GM21619 (cell line): ENCODE results near the gene LMTK2.

Experiments
- ATAC-seq: cut with Tn5 transposase; IDR thresholded peaks from one replicate; pipeline ENCODE4 v1.9.1; 2021; ENCODE audit not compliant: unreplicated experiment

The LMTK2 gene

DNA sequence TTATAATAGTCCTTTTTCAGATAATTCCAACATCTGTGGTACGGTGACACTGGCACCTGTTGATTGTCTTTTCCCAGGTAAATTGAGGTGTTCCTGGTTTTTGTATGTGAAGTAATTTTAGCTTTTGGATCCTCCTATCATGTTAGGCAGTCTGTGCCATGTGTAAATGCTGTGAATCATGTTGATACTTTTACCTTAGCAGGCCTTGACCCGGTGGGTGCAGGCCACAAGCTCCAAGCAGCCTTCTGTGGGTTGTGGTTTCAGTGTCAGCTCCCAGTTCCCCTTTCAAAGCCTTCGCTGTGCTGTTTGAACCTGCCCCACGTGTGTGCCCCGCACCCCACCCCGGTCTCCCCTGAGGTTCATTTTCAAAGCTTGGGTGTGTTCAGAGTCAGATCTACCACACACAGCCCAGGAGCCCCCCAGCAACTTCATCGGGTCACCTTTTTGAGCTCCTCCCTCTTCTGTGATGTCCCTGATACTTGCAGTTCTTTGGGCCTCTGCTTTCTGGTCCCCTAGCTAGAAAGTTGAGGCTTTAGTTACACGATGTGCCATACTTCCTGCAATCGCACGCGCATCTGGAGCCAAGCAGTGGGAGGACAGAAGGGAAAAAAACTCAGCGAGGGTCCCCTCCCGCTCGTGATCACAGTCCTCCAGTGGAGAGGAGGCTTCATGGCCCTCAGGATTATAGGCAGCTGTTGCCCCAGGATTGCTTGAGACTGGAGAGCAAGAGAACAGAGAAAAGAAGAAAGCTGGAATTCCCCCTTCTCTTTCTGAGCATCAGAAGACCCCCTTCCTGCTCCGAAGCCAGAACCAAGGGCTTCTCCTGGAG lies 95.9 kb downstream of the LMTK2 start:
- ATAC-seq: peak; percentile 91

DNA sequence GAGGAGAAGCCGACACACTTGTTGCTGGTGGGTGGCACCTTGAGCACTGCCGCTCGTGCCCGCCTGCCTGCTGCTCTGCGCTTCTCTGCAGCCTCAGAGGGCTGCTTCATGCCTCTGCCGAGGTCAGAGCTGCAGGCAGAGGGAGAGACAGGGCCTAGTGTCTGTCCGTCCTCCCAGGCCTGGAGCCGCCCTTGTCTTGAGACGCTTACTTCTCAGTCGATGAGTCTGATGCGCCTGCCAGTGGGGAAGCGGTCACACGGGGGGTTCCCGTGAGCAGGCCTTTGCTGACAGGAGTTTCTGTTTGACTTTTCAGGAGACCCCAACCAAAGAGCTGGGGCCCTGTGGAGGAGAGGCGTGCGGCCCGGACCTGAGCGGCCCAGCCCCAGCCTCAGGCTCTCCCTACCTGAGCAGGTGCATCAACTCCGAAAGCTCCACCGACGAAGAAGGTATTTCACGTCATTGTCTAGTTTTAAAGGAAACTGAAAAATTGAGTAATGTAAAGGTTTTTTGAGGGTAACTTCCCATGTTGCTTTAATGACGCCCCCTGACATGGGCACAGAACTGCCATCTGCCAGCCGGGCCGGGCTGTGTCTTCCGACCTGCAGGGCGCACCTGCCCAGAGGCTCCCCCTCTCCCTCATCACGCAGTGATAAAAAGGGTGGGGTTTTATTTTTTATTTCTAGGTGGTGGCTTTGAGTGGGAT lies 96.8 kb downstream of the LMTK2 start:
- ATAC-seq: peak; percentile 24

DNA sequence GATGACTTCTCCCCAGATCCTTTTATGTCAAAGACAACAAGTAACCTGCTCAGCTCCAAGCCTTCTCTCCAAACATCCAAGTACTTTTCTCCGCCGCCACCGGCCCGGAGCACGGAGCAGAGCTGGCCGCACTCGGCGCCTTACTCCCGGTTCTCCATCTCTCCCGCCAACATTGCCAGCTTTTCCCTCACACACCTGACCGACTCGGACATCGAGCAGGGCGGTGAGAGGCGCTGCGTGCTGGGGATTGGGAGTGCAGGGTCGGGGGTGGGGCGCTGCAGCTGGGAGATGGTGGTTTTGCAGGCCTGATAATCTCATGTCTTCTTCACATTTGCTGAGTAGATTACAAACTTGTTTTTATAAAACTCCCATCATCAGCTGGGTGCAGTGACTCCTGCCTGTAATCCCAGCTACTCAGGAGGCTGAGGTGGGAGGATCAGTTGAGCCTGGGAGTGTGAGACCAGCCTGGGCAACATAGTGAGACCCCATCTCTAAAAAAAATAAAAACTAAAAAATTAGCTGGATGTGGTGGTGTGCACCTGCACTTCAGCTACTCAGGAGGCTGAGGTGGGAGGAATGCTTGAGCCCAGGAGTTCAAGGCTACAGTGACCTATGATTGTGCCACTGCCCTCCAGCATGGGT lies 97.4 kb downstream of the LMTK2 start:
- ATAC-seq: no peak

DNA sequence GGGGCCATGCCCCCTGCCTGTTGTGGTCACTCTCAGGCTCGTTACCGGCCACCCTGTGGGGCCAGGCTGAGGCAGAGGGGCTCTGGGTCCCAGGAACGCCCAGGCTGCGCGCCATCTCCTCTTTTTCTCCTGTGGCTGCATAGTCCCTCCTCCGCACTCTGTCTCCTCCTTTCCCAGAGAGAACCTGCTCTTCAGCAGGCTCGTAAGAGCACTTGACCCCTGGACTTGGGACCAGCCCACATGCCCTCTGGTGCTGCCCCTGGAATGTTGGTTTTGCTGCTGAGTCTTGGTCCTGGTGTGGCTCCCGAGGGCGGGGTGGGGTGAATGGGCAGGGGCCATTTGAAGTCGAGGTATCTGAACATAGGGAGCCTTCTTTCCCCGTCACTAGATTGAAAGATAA lies 98.0 kb downstream of the LMTK2 start:
- no peak for ATAC-seq

DNA sequence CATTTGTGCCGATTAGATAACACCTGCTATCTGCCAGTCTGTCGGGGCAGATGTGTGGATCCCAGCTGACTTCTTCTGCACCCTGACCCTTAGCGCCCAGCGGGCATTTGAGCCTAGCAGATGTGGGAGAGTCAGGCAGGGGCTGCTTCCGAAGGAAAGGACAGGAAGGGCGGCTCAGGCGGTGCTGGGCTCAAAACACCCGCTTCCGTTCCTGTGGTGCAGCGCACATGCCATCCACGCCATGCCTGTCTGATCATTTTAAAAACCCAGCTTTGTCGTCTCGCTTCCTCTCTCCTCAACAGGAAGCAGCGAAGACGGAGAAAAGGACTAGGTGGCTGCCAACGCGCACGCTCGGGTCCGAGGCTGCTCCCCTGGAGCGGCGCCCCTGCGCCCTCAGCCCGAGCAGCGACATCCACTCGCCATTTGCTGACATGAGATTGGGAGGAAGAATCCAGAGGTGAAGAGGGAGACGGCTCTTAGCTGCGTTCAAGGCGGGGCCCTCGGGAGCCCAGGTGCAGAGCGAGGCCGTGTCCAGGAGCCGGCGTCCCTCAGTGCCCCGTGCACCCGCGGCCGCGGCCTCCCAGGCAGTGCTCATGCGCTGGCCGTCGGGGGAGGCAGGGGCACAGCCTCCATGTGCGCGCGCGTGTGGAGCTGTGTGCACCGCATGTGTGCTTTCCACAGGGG lies 98.6 kb downstream of the LMTK2 start:
- ATAC-seq: no peak

DNA sequence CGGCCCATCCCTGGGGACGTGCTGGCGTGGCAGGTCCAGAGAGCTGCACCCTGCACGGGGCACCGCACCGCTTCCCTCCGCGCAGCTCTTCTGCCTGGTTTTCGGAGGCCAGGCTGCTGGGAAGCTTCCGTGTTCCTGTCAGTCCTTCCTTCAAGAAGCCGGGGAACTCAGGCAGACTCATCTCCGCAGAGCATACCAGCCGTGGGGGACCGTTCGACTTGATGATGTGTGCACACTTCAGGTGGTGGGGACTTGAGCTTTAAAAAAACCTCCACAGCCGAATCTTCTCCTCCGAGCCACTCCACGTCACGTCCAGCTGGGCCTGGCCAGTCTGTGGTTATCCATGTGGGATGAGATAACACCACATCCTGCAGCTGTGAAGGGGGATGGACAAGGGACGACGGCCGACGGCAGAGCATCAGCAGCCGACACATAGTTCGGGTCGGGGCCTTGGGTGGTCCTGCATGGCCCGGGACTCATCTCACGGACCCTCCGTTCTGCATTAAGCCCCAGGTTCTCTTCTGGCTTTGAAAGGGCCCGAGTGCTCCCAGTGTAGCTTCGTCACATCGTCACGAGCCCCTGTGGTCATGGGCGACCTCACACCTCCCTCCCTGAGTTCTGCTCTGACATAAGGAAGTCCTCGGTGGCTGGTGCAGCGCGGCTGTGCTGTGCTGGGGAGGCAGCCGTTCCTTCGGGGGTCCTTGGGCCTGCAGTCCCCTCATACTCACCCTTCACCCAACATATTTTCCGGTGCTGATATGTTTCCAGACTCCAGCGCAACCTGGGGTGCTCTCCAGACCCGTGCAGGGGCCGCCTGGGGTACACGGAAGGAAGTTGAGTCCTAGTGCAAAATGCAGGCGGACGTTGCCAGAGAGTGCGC lies 100.0 kb downstream of the LMTK2 start:
- no peak for ATAC-seq

DNA sequence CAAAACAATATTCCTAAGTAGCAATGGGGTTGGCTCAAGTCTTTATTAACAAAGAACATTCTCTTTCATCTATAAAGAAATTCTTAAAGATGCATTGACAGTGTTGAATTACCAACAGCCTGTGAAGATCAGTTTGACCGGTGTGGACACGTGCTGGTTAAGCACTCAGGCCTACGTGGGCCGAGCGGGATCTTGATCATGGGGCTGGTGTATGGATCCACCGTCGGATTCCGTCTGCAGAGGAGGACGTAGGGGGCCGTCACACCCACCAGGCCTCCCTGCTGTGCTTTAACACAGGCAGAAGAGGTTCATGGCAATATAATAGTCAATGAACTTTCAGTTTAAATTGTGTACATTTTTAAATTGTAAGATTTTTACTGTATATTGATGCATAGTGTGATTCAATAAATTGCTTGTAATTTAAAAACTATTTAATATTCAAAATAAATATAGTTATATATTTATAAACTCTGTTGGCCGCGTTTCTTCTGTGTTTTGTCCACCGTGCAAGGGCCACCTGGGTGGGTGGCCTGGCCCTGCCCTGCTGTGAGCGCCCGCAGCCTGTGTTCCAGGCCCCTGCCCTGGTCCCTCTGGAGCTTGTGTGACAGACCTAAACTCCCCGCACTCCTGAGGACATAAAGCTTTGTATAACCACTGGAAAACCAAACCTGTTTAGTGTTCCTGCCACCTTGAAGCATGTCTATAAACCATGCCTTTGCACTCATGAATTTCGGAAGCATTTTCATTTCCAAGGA lies 102.7 kb downstream of the LMTK2 start:
- no peak for ATAC-seq

DNA sequence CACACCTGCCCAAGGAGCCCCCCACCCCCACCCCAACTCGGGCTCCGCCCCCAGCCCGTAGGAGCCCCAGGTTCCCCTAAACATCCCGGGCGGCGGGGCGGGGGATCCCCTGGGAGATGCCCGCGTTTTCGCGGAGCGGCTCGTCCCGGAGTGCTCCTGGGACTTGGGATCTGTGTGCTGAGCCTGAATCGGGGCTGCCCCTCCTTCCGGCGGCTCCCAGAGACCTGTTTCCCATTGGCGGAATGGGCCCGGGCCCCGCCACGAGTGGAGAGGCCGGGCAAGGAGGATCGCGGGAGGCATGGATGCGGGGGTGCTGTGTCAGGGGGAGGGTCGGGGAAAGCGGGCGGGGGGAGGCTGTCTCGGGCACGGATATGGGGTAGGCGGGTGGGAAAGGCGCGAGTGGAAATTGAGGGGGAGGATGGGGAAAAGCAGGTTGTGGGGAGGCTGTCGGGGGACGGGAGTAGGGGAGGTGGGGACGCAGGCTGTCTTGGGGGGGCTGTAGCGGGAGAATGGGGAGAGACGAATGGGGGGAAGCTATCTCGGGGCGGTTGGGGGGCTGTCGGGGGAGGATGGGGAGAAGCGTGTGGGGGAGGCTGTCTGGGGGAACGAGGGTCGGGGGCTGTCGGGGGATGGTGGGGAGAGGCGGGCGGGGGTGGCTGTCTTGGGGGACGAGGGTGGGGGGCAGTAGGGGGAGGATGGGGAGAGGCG lies 104.0 kb downstream of the LMTK2 start:
- no peak for ATAC-seq

DNA sequence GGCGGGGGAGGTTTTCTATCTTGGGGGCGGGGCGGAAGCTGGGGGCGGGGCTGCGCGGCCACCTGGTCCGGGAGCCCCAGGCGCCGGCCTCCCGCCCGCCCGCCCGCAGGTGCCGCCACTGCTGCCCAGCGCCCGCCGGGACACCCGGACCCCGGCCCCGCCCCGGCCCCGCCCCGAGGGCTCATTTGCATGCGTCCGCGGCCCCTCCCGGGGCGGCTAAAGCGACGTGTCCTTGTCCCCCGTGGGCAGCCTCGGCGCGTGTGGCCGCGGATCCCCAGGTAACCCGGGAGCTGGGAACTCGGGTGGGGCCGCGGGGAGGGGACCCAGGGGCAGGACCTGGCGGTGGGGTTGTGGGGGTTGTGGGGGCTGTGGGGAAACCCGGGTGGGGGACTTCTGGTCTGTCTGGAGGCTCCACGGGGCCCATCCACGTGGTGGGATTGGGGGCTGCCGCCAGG lies 104.6 kb downstream of the LMTK2 start, which contains the start of gene BHLHA15:
TSS of gene BHLHA15 (plus strand) at position 219 of the 455 bp plus-strand sequence. CDS start 871 bp downstream, outside the sequence.
- no peak for ATAC-seq

DNA sequence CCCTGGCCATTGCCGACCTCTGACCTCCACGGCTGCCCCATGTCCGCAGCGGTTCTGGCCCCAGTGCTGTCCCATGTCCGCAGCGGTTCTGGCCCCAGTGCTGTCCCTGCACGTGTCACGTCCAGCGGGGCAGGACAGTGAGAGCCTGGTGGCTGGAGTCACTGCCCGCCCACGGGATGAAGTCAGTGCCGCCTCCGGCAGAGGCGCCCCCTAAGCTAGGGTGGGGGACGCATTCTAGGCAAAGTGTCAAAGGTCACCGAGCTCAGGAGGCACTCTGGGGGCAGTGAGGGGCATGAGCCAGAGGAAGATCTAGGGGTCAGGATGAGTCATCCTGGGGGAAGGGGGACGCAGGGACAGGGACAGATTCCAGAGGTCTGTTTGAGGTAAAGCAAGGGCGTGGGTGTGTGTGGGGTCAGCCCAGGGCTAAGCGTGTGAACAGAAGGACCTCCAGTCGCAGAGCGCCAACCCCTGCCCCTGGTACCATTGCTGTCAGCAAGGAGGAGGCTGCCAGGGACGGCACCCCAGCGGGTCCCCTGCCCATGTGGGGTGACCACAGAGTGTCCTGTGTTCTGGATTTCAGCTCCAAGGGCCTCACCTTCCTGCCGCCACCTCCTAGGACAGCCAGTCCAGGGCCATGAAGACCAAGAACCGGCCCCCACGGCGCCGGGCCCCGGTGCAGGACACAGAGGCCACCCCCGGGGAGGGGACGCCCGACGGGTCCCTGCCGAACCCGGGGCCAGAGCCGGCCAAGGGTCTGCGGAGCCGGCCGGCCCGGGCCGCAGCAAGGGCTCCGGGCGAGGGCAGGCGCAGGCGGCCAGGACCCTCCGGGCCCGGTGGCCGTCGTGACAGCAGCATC lies 105.2 kb downstream of the LMTK2 start:
- ATAC-seq: no peak

DNA sequence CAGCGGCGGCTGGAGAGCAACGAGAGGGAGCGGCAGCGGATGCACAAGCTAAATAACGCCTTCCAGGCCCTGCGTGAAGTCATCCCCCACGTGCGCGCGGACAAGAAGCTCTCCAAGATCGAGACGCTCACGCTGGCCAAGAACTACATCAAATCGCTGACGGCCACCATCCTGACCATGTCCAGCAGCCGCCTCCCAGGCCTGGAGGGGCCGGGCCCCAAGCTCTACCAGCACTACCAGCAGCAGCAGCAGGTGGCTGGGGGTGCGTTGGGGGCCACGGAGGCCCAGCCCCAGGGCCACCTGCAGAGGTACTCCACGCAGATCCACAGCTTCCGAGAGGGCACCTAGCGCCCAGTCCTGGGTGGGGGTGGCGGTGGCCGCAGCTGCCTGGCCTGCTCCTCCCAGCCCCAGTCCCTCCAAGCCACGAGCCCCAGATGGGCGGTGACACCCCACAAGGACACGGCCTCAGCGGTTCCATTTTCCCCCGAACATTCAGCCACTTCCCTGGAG lies 105.9 kb downstream of the LMTK2 start:
- no peak for ATAC-seq

DNA sequence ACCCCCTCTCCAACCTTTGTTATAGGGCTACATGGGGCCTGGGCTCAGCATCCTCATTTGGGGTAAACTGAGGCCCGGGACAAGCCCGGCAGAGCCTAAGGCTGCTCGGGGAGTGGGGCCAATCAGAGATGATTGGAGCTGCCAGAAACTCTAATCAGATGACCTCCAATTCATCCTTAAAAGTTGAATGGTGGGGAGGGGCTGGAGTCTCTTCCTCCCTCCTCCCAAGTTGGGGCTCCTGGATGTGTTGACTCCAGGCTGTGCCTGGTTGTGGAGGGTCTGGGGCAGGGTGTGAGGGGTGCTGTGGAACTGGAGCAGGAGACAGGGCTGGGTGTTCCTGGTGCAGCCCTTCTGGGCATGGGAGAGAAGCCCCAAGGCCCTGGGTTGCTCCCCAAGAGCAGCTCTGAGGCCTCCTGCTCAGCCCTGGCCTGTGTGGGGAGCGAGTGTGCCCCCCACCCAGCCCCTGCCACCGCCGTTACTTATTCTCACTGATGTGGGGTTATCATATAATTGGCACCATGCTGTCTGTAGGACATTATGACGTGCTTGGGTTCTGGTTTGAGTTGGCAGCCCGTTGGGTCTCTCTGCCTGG lies 106.7 kb downstream of the LMTK2 start:
- ATAC-seq: no peak

DNA sequence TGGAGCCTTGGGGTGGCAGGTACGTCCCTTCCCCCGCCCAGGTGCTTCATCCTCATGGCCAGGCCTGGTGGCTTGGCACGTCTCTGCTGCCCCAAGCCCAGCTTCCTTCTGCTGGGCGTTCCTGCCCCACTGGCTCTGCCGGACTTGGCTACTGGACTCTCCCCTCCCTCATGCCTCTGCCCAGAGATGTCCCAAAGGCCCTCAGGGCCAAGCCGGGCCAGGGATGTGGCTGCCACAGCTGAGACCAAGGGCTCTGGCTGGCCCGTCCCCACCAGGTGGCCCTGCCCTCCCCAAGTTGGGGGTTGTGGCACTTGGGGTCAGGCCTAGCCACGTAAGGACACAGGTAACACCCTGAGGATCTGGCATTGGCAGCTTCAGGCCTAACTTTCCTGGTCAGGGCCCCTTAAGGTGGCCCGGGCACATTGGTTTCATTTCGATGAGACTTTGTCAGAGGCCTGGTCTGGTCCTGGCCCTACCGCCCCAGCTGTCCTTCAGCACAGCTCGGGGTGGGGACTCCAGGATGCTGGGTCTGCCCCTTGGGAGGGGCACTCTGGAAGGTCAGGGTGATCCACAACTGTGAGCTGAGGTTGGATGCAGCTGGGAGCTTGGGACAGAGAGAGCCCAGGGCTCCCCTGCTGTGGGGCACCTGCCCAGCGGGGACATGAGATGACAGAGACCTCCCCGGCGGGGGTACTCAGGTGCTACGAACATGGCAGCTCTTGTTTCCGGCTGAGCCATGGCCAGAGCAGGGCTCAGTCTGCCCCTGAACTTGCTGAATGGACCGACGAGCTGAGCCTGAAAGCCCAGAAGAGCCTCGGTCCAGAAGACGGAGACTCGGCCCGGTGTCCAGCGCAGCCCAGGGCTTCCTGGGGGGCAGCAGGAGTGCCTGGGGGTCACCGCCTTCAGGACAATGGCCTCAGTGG lies 107.5 kb downstream of the LMTK2 start:
- no peak for ATAC-seq

DNA sequence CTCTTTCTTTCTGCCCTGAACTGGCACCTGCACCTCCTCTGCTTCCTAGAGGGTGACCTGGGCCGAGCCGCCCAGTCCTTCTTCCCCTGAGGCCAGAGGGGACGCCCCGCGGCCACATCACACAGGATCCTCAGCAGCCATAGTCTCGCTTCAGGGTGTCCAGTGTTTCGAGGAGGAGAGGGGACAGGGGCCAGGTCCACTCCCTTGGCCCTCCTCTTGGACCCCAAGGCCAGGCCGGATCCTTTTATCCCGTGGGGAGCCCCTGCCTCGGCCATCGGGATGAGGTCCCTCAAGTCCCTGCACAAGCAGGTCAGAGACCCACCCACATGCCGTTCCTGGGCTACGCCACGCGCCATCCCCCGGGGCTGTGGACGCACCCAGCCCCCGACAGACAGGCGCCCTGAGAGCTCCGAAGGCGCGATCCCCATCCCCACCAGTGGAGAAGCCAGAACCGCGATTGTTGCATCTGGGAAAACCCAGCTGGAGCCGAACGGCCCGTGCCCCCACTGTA lies 108.2 kb downstream of the LMTK2 start:
- no peak for ATAC-seq

DNA sequence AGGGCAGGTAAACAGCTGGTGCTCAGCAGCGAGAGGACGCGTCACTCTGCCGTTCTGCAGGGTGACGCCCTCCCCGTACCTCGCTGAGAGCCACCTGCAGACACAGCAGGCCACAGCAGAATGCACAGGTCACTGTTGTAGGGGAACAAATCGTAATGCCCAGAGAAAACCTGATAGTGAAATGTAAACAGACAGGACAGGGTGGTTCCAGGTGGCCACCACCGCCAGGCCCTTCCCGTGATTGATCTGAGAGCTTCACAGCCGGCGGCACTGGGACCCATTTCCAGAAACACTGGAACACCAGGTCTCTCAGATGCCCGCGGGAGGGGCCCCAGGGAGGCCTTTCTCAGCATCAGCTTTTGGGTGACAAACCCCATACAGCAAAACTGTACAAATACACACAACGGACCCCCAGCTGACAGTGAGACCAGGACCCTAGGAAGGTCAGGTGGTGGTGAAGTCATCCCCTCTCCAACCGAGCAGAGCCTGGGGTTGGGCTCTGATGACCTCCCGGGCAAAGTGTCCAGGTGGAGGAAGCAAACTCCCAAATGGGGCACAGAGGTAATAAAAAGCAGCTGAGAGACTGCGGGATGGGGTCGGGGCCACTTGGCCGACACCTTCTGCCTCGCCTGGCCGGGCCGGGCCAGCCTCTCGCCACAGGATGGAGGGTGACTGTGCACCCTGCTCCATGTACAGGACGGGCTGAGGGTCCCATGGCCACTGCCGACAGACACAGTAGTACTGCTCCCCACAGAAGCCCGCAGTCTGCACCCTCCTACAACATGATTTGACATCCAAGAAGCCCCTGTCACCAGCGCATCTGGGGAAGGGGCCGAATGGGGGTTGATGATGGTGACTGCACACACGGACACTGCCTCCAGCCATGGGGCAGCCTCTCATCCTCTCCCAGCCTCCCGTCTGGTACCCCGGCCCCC lies 109.2 kb downstream of the LMTK2 start:
- no peak for ATAC-seq
